KMS-11 (cell line): ENCODE measurements around the gene DAAM2.

Source experiments
- H2AFZ ChIP-seq: fragments of 200-600 bp; sonication (generic); 2 replicates; pipeline ENCODE4 v1.6.1; 2016; ENCODE audit warnings: antibody characterized with exemption, mixed run types, low read depth
- H3K27ac ChIP-seq: fragments of 200-600 bp; sonication (generic); 2 replicates; pipeline ENCODE4 v1.6.1; 2016; ENCODE audit warnings: mild to moderate bottlenecking, mixed run types
- H3K27me3 ChIP-seq: fragments of 200-600 bp; sonication (generic); 2 replicates; pipeline ENCODE4 v1.6.1; 2017; ENCODE audit warnings: mild to moderate bottlenecking, low read depth, mixed run types, moderate library complexity; ENCODE audit not compliant: insufficient read depth
- H3K36me3 ChIP-seq: fragments of 200-600 bp; sonication (generic); 2 replicates; pipeline ENCODE4 v1.6.1; 2017; ENCODE audit warnings: mild to moderate bottlenecking, mixed run types; ENCODE audit not compliant: insufficient read depth
- H3K4me1 ChIP-seq: fragments of 200-600 bp; sonication (generic); 2 replicates; pipeline ENCODE4 v1.6.1; 2016; ENCODE audit warnings: mild to moderate bottlenecking, low read depth, mixed run types; ENCODE audit not compliant: poor library complexity, severe bottlenecking
- H3K4me2 ChIP-seq: fragments of 200-600 bp; sonication (generic); 2 replicates; pipeline ENCODE4 v1.7.0; 2016; ENCODE audit warnings: mild to moderate bottlenecking, mixed run types
- H3K4me3 ChIP-seq: fragments of 200-600 bp; sonication (generic); IDR thresholded peaks from 2 replicates; pipeline ENCODE4 v1.6.1; 2017; ENCODE audit warnings: low read depth, low read length, mixed read lengths; ENCODE audit not compliant: insufficient read depth
- H3K79me2 ChIP-seq: fragments of 200-600 bp; sonication (generic); 2 replicates; pipeline ENCODE4 v1.6.1; 2016; ENCODE audit warnings: low read depth, mixed run types; ENCODE audit not compliant: insufficient read depth
- H3K9ac ChIP-seq: fragments of 200-600 bp; sonication (generic); 2 replicates; pipeline ENCODE4 v1.6.1; 2016; ENCODE audit warnings: mild to moderate bottlenecking, mixed run types
- H4K20me1 ChIP-seq: fragments of 200-600 bp; sonication (generic); 2 replicates; pipeline ENCODE4 v1.6.1; 2016; ENCODE audit warnings: mild to moderate bottlenecking, mixed run types; ENCODE audit not compliant: insufficient read depth
- CTCF ChIP-seq: fragments of 200-600 bp; sonication (generic); conservative IDR thresholded peaks from 2 replicates; pipeline ENCODE4 v1.6.1; 2017; ENCODE audit warnings: low read depth, mild to moderate bottlenecking, antibody characterized with exemption, low read length, moderate library complexity, mixed read lengths

DAAM2 gene

GRCh38 chr6:39843305-39844020 lies 51.3 kb downstream of the DAAM2 start:
- Histone ChIP-seq H3K79me2 (no peaks in the 10 kb centered on the region), H3K4me3 (no peak overlapping the region), H3K4me1 (no peaks in the 10 kb centered on the region), H3K9ac (no peak overlapping the region), H3K36me3 (no peaks in the 10 kb centered on the region), H3K27me3 (no peaks in the 10 kb centered on the region), H4K20me1 (no peaks in the 10 kb centered on the region), H3K4me2 (no peak overlapping the region), H3K27ac (no peak overlapping the region), H2AFZ (no peak overlapping the region)
- TF ChIP-seq CTCF = no peak

- no peaks in the 10 kb centered on the region for H4K20me1 ChIP-seq
- no peaks in the 10 kb centered on the region for H3K36me3 ChIP-seq
- H3K4me2 ChIP-seq = no peak overlapping the region
- no peak overlapping the region for H3K9ac ChIP-seq
- H3K27ac ChIP-seq = no peak overlapping the region
- no peak overlapping the region for H3K4me3 ChIP-seq
- TF ChIP-seq CTCF = no peak
- no peak overlapping the region for H2AFZ ChIP-seq
- no peaks in the 10 kb centered on the region for H3K27me3 ChIP-seq
- H3K4me1 ChIP-seq = no peaks in the 10 kb centered on the region
- no peaks in the 10 kb centered on the region for H3K79me2 ChIP-seq
These were observed 52.7 kb downstream of the DAAM2 start for GRCh38 chr6:39844866-39845265.

GRCh38 chr6:39847221-39847620 lies 55.0 kb downstream of the DAAM2 start:
- Histone ChIP-seq H3K36me3 (no peaks in the 10 kb centered on the region), H2AFZ (no peak overlapping the region), H3K9ac (no peak overlapping the region), H3K4me3 (no peak overlapping the region), H3K27me3 (no peaks in the 10 kb centered on the region), H3K4me2 (no peak overlapping the region), H4K20me1 (no peaks in the 10 kb centered on the region), H3K27ac (no peak overlapping the region), H3K4me1 (no peaks in the 10 kb centered on the region), H3K79me2 (no peaks in the 10 kb centered on the region)
- TF ChIP-seq CTCF = no peak

GRCh38 chr6:39848171-39848570 lies 56.0 kb downstream of the DAAM2 start:
- Histone ChIP-seq H3K36me3 (no peaks in the 10 kb centered on the region), H4K20me1 (no peaks in the 10 kb centered on the region), H3K79me2 (no peaks in the 10 kb centered on the region), H3K4me3 (no peak overlapping the region), H3K27me3 (no peaks in the 10 kb centered on the region), H3K27ac (no peak overlapping the region), H3K4me2 (no peak overlapping the region), H3K9ac (no peak overlapping the region), H2AFZ (no peak overlapping the region), H3K4me1 (no peaks in the 10 kb centered on the region)
- no peak for TF ChIP-seq CTCF
